ENCODE data around the gene FAU. TPM values are rescaled to one million over a fixed set of nuclear protein-coding genes. Genes with fewer than 3 reads are reported as not detected.

FAU gene

GRCh38 chr11:65071907-65072630 is 49.9 kb downstream of the FAU start:
- H2BK5ac ChIP-seq (ENCODE audit: low read depth, low read length, poor library complexity, severe bottlenecking): no peak overlapping the region
- H3K4me2 ChIP-seq (ENCODE audit: low read length, poor library complexity, severe bottlenecking): no peak overlapping the region
- no peak overlapping the region for H4K8ac ChIP-seq (ENCODE audit: low read length)
- H3K27ac ChIP-seq (ENCODE audit: low read length, poor library complexity, severe bottlenecking): no peak overlapping the region
- no peak overlapping the region for H2BK120ac ChIP-seq (ENCODE audit: low read depth, low read length)
- H3K4me1 ChIP-seq (ENCODE audit: control insufficient read depth, insufficient read depth, low read depth, low read length): no peaks in the 10 kb centered on the region
- H3K9me3 ChIP-seq (ENCODE audit: control insufficient read depth, low read length): no peaks in the 10 kb centered on the region
- DNase-seq: no peak
- no peak overlapping the region for H4K91ac ChIP-seq (ENCODE audit: low read length)
- H3K9ac ChIP-seq (ENCODE audit: low read length): no peak overlapping the region
- 66% methylated on average over 4 of the region's 4 CpGs for WGBS
- peaks cover 0 to 4% of the 10 kb centered on the region in 2 experiments for H3K36me3 ChIP-seq (ENCODE audit: control insufficient read depth in 1 of 2, insufficient read depth in 2 of 2, low read depth in 1 of 2, low read length in 2 of 2)
- H3K79me1 ChIP-seq (replicated peaks; ENCODE audit: low read length, poor library complexity, severe bottlenecking): peaks cover 4% of the 10 kb centered on the region
- no peak overlapping the region for H3K23ac ChIP-seq (ENCODE audit: low read length in 2 of 2)
- H2AFZ ChIP-seq (ENCODE audit: low read depth, low read length): no peak overlapping the region
- H3K4me3 ChIP-seq (ENCODE audit: insufficient read depth in 1 of 2, low read depth in 1 of 2, low read length in 2 of 2): no peak overlapping the region
- H3K14ac ChIP-seq (ENCODE audit: low read length in 2 of 2): no peak overlapping the region
- no peak overlapping the region for H2AK5ac ChIP-seq (ENCODE audit: low read length, severe bottlenecking)
- H2BK12ac ChIP-seq (ENCODE audit: low read length in 2 of 2): no peak overlapping the region
- peaks cover 0 to 5% of the 10 kb centered on the region in 2 experiments for H3K27me3 ChIP-seq (ENCODE audit: control insufficient read depth in 1 of 2, insufficient read depth in 1 of 2, low read length in 2 of 2)
- no peak overlapping the region for H2BK15ac ChIP-seq (ENCODE audit: low read depth, poor library complexity, severe bottlenecking)
- H3K18ac ChIP-seq (ENCODE audit: low read depth in 1 of 2, low read length in 2 of 2): no peak overlapping the region
- H3K4ac ChIP-seq (ENCODE audit: low read depth in 1 of 2, low read length in 2 of 2): no peak overlapping the region

Small RNA genes within 50 kb of the gene (small RNA-seq; reads per million reads assigned to genes)
- gene HIGD1AP10 (ENCODE audit: low read depth): not detected
- gene PDCL2P2 (ENCODE audit: low read depth): not detected
- gene RNU2-23P (ENCODE audit: low read depth): not detected
